Common myeloid progenitor, CD34-positive (primary cell): ENCODE measurements around the gene IGSF3.
A peak's percentile ranks its signal among the peaks of the same experiment; 100 is the strongest.
"Not testable (repeated sequence)": the region's sequence is repeated elsewhere in the genome, so short reads cannot be mapped to it uniquely, and the experiment has no call there.

Experiments used
- CTCF ChIA-PET: fragments of 350-600 bp; sonication (Branson Sonifier 250); formaldehyde crosslinking; loops from one replicate; lab custom pipeline; 2021; ENCODE audit warnings: antibody characterized with exemption; lab: Charles Lee
- POLR2A ChIA-PET: fragments of 350-600 bp; sonication (Branson Sonifier 250); formaldehyde crosslinking; loops from one replicate; lab custom pipeline; 2021; ENCODE audit warnings: antibody characterized with exemption; lab: Charles Lee
- DNase-seq, 3 donors: peaks; one replicate each; pipeline versions ENCODE4 v3.0.0 to v3.0.0-alpha.2; 2013
- H3K27ac ChIP-seq, 2 experiments: 1 replicate in 1 of 2; 2 replicates in 1 of 2; pipeline ENCODE4 v1.7.0; 2013; ENCODE audit warnings: inconsistent platforms in 2 of 2, low read length in 2 of 2, mild to moderate bottlenecking in 2 of 2, low read depth in 1 of 2, moderate library complexity in 1 of 2; ENCODE audit not compliant: severe bottlenecking in 2 of 2, insufficient read depth in 1 of 2, poor library complexity in 1 of 2
- H3K27me3 ChIP-seq, 5 experiments: replicated peaks in 2 of 5; 1 replicate in 3 of 5; 2 replicates in 2 of 5; pipeline versions ENCODE4 v1.6.1 to v1.7.0; 2013; ENCODE audit warnings: low read length in 4 of 5, mild to moderate bottlenecking in 2 of 5, moderate library complexity in 2 of 5, inconsistent platforms in 1 of 5; ENCODE audit not compliant: insufficient read depth in 5 of 5, control insufficient read depth in 4 of 5
- H3K36me3 ChIP-seq, 4 experiments: 1 replicate in 2 of 4; 2 replicates in 2 of 4; pipeline versions ENCODE4 v1.6.1 to v1.7.0; 2013; ENCODE audit warnings: low read length in 3 of 4, control low read depth in 1 of 4, mild to moderate bottlenecking in 1 of 4; ENCODE audit not compliant: control insufficient read depth in 4 of 4, insufficient read depth in 4 of 4
- H3K4me1 ChIP-seq, 4 experiments: 1 replicate in 3 of 4; 2 replicates in 1 of 4; pipeline versions ENCODE4 v1.6.1 to v1.7.1; 2013; ENCODE audit warnings: low read length in 3 of 4, mild to moderate bottlenecking in 3 of 4, control low read depth in 1 of 4, inconsistent platforms in 1 of 4, moderate library complexity in 1 of 4; ENCODE audit not compliant: control insufficient read depth in 4 of 4, insufficient read depth in 4 of 4; ENCODE audit errors: control extremely low read depth in 1 of 4
- H3K4me3 ChIP-seq, 7 experiments: 1 replicate in 4 of 7; 2 replicates in 3 of 7; pipeline versions ENCODE4 v1.5.1 to v1.7.0; 2013; ENCODE audit warnings: mild to moderate bottlenecking in 7 of 7, low read length in 6 of 7, moderate library complexity in 6 of 7, inconsistent platforms in 2 of 7, low read depth in 2 of 7, control low read depth in 1 of 7; ENCODE audit not compliant: insufficient read depth in 4 of 7, control insufficient read depth in 1 of 7; ENCODE audit errors: extremely low read depth in 1 of 7
- H3K9me3 ChIP-seq, 5 experiments: 1 replicate in 4 of 5; 2 replicates in 1 of 5; pipeline versions ENCODE4 v1.6.1 to v1.7.1; 2013; ENCODE audit warnings: low read length in 4 of 5, mild to moderate bottlenecking in 2 of 5, inconsistent platforms in 1 of 5, low read depth in 1 of 5, moderate library complexity in 1 of 5; ENCODE audit not compliant: control insufficient read depth in 4 of 5, insufficient read depth in 2 of 5; ENCODE audit errors: control extremely low read depth in 1 of 5
- WGBS: methylation state at CpG from one replicate; pipeline ENCODE4 v1.1.5; 2013; ENCODE audit not compliant: insufficient coverage; 5-methylcytosine and 5-hydroxymethylcytosine counted together

IGSF3 gene

GRCh38 chr1:116652598-116652997 lies 14.9 kb downstream of the IGSF3 start:
- DNase-seq, H3K9me3 ChIP-seq, CTCF ChIA-PET, H3K4me1 ChIP-seq, POLR2A ChIA-PET, H3K27me3 ChIP-seq, H3K36me3 ChIP-seq, H3K4me3 ChIP-seq, H3K27ac ChIP-seq: not testable (repeated sequence)
- WGBS, result no CpG with 5 or more reads among the region's 2 CpGs

- POLR2A ChIA-PET, H3K4me3 ChIP-seq, H3K9me3 ChIP-seq, H3K36me3 ChIP-seq, DNase-seq, H3K27ac ChIP-seq, H3K27me3 ChIP-seq, CTCF ChIA-PET, H3K4me1 ChIP-seq: not testable (repeated sequence)
- no CpG with 5 or more reads among the region's 3 CpGs for WGBS
Measured at GRCh38 chr1:116650781-116651180, 16.8 kb downstream of the IGSF3 start.

DNA sequence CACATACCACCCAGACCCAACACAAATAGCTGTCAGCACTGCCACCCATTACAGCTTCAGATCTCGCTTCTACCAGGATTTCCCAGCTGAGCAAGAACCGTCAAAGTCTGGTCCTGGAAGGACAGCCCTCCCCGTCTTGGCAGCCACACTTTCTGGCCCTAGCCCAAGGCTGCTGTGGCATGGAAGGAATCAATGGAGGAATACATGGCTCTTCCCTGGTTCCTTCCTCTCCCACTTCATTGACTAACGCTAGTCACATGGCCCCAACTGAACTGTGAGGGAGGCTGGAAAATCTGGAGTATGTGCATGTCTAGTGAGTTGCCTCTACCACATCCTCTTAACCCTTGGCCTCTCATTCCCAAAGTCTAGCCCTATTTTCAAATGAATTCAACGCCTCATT lies 18.5 kb downstream of the IGSF3 start:
- POLR2A ChIA-PET, H3K27ac ChIP-seq, CTCF ChIA-PET, H3K4me1 ChIP-seq, H3K9me3 ChIP-seq, H3K27me3 ChIP-seq, DNase-seq, H3K36me3 ChIP-seq, H3K4me3 ChIP-seq: not testable (repeated sequence)
- no CpG with 5 or more reads among the region's 5 CpGs for WGBS

DNA sequence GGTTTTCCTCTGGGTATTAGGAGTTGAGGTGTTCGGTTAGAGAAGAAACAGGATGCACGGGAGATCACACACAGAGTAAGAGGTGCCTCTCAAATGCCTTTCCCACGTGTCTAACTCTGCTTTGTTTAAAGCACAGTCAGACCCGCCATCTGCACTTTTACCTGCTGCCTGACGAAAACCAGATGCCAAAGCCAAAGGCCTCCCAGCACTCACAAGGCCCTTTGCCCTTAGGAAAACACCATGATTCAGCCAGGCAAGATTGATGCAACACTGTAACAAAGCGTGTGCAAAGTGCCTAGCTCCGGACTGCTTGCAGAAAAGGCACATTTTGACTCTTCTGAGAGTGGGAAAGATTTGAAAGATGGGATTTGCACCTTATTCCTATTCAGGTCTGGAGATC lies 19.2 kb downstream of the IGSF3 start:
- 93% methylated on average over 7 of the region's 7 CpGs for WGBS
- POLR2A ChIA-PET, H3K4me1 ChIP-seq: not testable (repeated sequence)

DNA sequence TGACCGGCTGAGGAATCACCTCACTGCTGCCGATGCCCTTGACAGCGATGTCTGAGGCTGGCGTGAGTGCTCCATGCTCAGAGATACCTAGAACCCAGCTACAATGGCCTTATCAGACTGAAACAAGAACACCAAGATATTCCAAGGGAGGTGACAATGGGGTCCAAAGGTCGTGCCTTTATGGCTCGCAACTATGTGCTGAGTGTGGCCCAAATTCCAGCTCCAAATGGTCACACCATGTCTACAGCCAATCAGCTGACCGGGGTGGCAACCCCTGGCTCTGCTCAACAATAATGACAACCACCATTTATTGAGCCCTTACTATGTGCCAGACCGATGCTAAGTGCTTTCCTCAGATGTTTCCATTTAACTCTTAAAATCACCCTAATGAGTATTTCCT lies 20.3 kb downstream of the IGSF3 start:
- H3K36me3 ChIP-seq, CTCF ChIA-PET, H3K4me3 ChIP-seq, H3K27me3 ChIP-seq, H3K27ac ChIP-seq, DNase-seq, H3K9me3 ChIP-seq, POLR2A ChIA-PET, H3K4me1 ChIP-seq: not testable (repeated sequence)
- WGBS, result 100% methylated on average over 3 of the region's 8 CpGs

More for the DNA sequence above, 19.2 kb downstream of the IGSF3 start:
- H3K27ac ChIP-seq, H3K36me3 ChIP-seq, H3K9me3 ChIP-seq, DNase-seq, H3K27me3 ChIP-seq, CTCF ChIA-PET, H3K4me3 ChIP-seq: not testable (repeated sequence)

- H3K4me1 ChIP-seq, H3K27me3 ChIP-seq, H3K9me3 ChIP-seq, POLR2A ChIA-PET, CTCF ChIA-PET, H3K36me3 ChIP-seq, H3K27ac ChIP-seq: not testable (repeated sequence)
- peak in 2 of 3 donors; percentile 42 to 43 for DNase-seq
- peak overlapping the region in 1 of 7 experiments; percentile 45 for H3K4me3 ChIP-seq
- 52% methylated on average over 6 of the region's 9 CpGs for WGBS
Measured at GRCh38 chr1:116646673-116647170, 20.8 kb downstream of the IGSF3 start.

GRCh38 chr1:116645802-116646672 lies 21.5 kb downstream of the IGSF3 start:
- H3K9me3 ChIP-seq, DNase-seq, H3K36me3 ChIP-seq, H3K27ac ChIP-seq, H3K27me3 ChIP-seq, POLR2A ChIA-PET, CTCF ChIA-PET, H3K4me1 ChIP-seq: not testable (repeated sequence)
- 88% methylated on average over 12 of the region's 16 CpGs for WGBS
- H3K4me3 ChIP-seq, result peak overlapping the region in 1 of 7 experiments; percentile 45
